Neural cell (in vitro differentiated cells): ENCODE results near the gene OR52A5. TPM values are rescaled to one million over a fixed set of nuclear protein-coding genes. Genes with fewer than 3 reads are reported as not detected.

Experiments
- H2AFZ ChIP-seq: fragments of 200-600, 300-800 bp; sonication (generic), shearing (Covaris generic); 2 replicates; pipeline ENCODE4 v1.6.0; 2014; ENCODE audit warnings: low read depth, mild to moderate bottlenecking, antibody characterized with exemption, low read length, moderate library complexity
- H3F3A ChIP-seq: fragments of 200-600 bp; shearing (Covaris generic); 2 replicates; pipeline ENCODE4 v1.6.1; 2016; ENCODE audit warnings: mild to moderate bottlenecking, moderate library complexity, mixed read lengths, antibody characterized with exemption, low read length; ENCODE audit not compliant: insufficient read depth, poor library complexity, severe bottlenecking
- H3K27ac ChIP-seq: fragments of 200-600, 300-800 bp; sonication (generic), shearing (Covaris generic); 2 replicates; pipeline ENCODE4 v1.5.1; 2014; ENCODE audit warnings: mild to moderate bottlenecking, low read length, moderate library complexity
- H3K27me3 ChIP-seq: fragments of 300-800, 200-600 bp; sonication (generic), shearing (Covaris generic); 2 replicates; pipeline ENCODE4 v1.6.0; 2014; ENCODE audit warnings: mild to moderate bottlenecking, low read depth, low read length, moderate library complexity; ENCODE audit not compliant: insufficient read depth
- H3K36me3 ChIP-seq: fragments of 300-800, 200-600 bp; sonication (generic), shearing (Covaris generic); 2 replicates; pipeline ENCODE4 v1.5.1; 2014; ENCODE audit warnings: mild to moderate bottlenecking, antibody characterized with exemption, low read length, moderate library complexity; ENCODE audit not compliant: insufficient read depth
- H3K4me2 ChIP-seq: fragments of 300-800, 200-600 bp; sonication (generic), shearing (Covaris generic); 2 replicates; pipeline ENCODE4 v1.6.0; 2014; ENCODE audit warnings: mild to moderate bottlenecking, low read length
- H3K4me3 ChIP-seq: fragments of 300-800, 200-600 bp; sonication (generic), shearing (Covaris generic); 2 replicates; pipeline ENCODE4 v1.5.1; 2014; ENCODE audit warnings: mild to moderate bottlenecking, low read length, moderate library complexity
- H3K79me2 ChIP-seq: fragments of 200-600 bp; shearing (Covaris generic); replicated peaks from 2 replicates; pipeline ENCODE4 v1.6.0; 2014; ENCODE audit warnings: mild to moderate bottlenecking, low read length, moderate library complexity; ENCODE audit not compliant: insufficient read depth
- H3K9ac ChIP-seq: fragments of 300-800, 200-600 bp; sonication (generic), shearing (Covaris generic); 2 replicates; pipeline ENCODE4 v1.6.1; 2016; ENCODE audit warnings: mild to moderate bottlenecking, low read length, mixed read lengths
- H3K9me2 ChIP-seq: fragments of 200-600 bp; shearing (Covaris generic); 2 replicates; pipeline ENCODE4 v1.6.1; 2016; ENCODE audit warnings: mild to moderate bottlenecking, low read length, mixed read lengths; ENCODE audit not compliant: insufficient read depth
- H3K9me3 ChIP-seq: fragments of 200-600, 300-800 bp; sonication (generic), shearing (Covaris generic); 2 replicates; pipeline ENCODE4 v1.6.1; 2016; ENCODE audit warnings: mild to moderate bottlenecking, mixed run types, low read length, moderate library complexity, mixed read lengths
- H4K20me1 ChIP-seq: fragments of 200-600 bp; shearing (Covaris generic); 2 replicates; pipeline ENCODE4 v1.6.1; 2016; ENCODE audit warnings: mild to moderate bottlenecking, mixed run types; ENCODE audit not compliant: insufficient read depth
- EP300 ChIP-seq: fragments of 450-650 bp; conservative IDR thresholded peaks from 2 replicates; pipeline ENCODE4 v1.6.1; 2014; ENCODE audit warnings: antibody characterized with exemption, mild to moderate bottlenecking, moderate library complexity; ENCODE audit not compliant: poor library complexity, severe bottlenecking
- EZH2 ChIP-seq: fragments of 200-600, 300-800 bp; shearing (Covaris generic), sonication (generic); IDR thresholded peaks from 2 replicates; pipeline ENCODE4 v1.6.1; 2014; ENCODE audit warnings: antibody characterized with exemption, low read length, borderline replicate concordance, mild to moderate bottlenecking; ENCODE audit not compliant: insufficient read depth, poor library complexity, severe bottlenecking
- MXI1 ChIP-seq: fragments of 450-650 bp; conservative IDR thresholded peaks from 2 replicates; pipeline ENCODE4 v1.6.1; 2014; ENCODE audit warnings: antibody characterized with exemption, mild to moderate bottlenecking; ENCODE audit not compliant: poor library complexity, severe bottlenecking
- POLR2AphosphoS5 ChIP-seq: IDR thresholded peaks from 2 replicates; pipeline ENCODE4 v1.6.1; 2012
- RAD21 ChIP-seq: fragments of 450-650 bp; conservative IDR thresholded peaks from 2 replicates; pipeline ENCODE4 v1.6.1; 2014; ENCODE audit warnings: antibody characterized with exemption, mild to moderate bottlenecking, moderate library complexity
- REST ChIP-seq: IDR thresholded peaks from 2 replicates; pipeline ENCODE4 v1.6.1; 2012; ENCODE audit warnings: borderline replicate concordance
- SMC3 ChIP-seq: fragments of 450-650 bp; conservative IDR thresholded peaks from 2 replicates; pipeline ENCODE4 v1.6.1; 2014; ENCODE audit warnings: antibody characterized with exemption, mild to moderate bottlenecking, moderate library complexity; ENCODE audit not compliant: poor library complexity
- TAF1 ChIP-seq: IDR thresholded peaks from 2 replicates; pipeline ENCODE4 v1.6.1; 2012; ENCODE audit warnings: low read depth
- polyA plus RNA-seq: library from polyadenylated mRNA; depleted of rRNA; stranded (reverse); fragments of >200 nt; gene quantifications from 2 replicates; pipeline ENCODE4 v1.2.3, GENCODE V29; 2014
- TF ChIP-seq, protein P1 (sequence below): fragments of 450-650 bp; IDR thresholded peaks from 2 replicates; pipeline ENCODE4 v1.5.1; 2014; ENCODE audit warnings: antibody characterized with exemption, mild to moderate bottlenecking, moderate library complexity; ENCODE audit not compliant: poor library complexity, severe bottlenecking

OR52A5 gene
- polyA plus RNA-seq, 1 donor from 2014 or later = not detected

GRCh38 chr11:5107285-5107684 is 30.9 kb downstream of the OR52A5 start:
- no peaks in the 10 kb centered on the region for H3K79me2 ChIP-seq
- H3K4me3 ChIP-seq = no peak overlapping the region
- H3F3A ChIP-seq = no peaks in the 10 kb centered on the region
- no peak overlapping the region for H3K27ac ChIP-seq
- no peaks in the 10 kb centered on the region for H3K9me3 ChIP-seq
- H3K4me2 ChIP-seq = no peak overlapping the region
- no peak overlapping the region for H2AFZ ChIP-seq
- TF ChIP-seq MXI1 (no peak), EZH2 (no peak), TAF1 (no peak), REST (no peak), SMC3 (no peak), EP300 (no peak), RAD21 (no peak), POLR2AphosphoS5 (no peak)
- TF ChIP-seq, protein P1, sequence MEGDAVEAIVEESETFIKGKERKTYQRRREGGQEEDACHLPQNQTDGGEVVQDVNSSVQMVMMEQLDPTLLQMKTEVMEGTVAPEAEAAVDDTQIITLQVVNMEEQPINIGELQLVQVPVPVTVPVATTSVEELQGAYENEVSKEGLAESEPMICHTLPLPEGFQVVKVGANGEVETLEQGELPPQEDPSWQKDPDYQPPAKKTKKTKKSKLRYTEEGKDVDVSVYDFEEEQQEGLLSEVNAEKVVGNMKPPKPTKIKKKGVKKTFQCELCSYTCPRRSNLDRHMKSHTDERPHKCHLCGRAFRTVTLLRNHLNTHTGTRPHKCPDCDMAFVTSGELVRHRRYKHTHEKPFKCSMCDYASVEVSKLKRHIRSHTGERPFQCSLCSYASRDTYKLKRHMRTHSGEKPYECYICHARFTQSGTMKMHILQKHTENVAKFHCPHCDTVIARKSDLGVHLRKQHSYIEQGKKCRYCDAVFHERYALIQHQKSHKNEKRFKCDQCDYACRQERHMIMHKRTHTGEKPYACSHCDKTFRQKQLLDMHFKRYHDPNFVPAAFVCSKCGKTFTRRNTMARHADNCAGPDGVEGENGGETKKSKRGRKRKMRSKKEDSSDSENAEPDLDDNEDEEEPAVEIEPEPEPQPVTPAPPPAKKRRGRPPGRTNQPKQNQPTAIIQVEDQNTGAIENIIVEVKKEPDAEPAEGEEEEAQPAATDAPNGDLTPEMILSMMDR = no peak
- H4K20me1 ChIP-seq = no peaks in the 10 kb centered on the region
- H3K27me3 ChIP-seq = no peaks in the 10 kb centered on the region
- no peaks in the 10 kb centered on the region for H3K9me2 ChIP-seq
- no peak overlapping the region for H3K9ac ChIP-seq
- H3K36me3 ChIP-seq = no peaks in the 10 kb centered on the region

GRCh38 chr11:5103066-5103465 is 35.1 kb downstream of the OR52A5 start:
- Histone ChIP-seq H2AFZ (no peak overlapping the region), H3K9me3 (no peaks in the 10 kb centered on the region), H3K27me3 (no peaks in the 10 kb centered on the region), H3K4me3 (no peak overlapping the region), H3K4me2 (no peak overlapping the region), H4K20me1 (no peaks in the 10 kb centered on the region), H3K9ac (no peak overlapping the region), H3F3A (no peaks in the 10 kb centered on the region), H3K9me2 (no peaks in the 10 kb centered on the region), H3K27ac (no peak overlapping the region), H3K36me3 (no peaks in the 10 kb centered on the region), H3K79me2 (no peaks in the 10 kb centered on the region)
- TF ChIP-seq REST = no peak
- TF ChIP-seq MXI1 = no peak
- no peak for TF ChIP-seq TAF1
- TF ChIP-seq, protein P1 = no peak
- TF ChIP-seq EZH2 = no peak
- no peak for TF ChIP-seq POLR2AphosphoS5
- no peak for TF ChIP-seq RAD21
- no peak for TF ChIP-seq EP300
- TF ChIP-seq SMC3 = no peak
